GM23248 (cell line): Measurements from ENCODE around the gene ANO8. TPM values are rescaled to one million over a fixed set of nuclear protein-coding genes. Genes with fewer than 3 reads are reported as not detected.

Source experiments
- DNase-seq: peaks from one replicate; pipeline ENCODE4 v3.0.0-alpha.2; 2015
- H2AFZ ChIP-seq: fragments of 200-600 bp; sonication (generic); 2 replicates; pipeline ENCODE4 v1.6.1; 2016; ENCODE audit warnings: antibody characterized with exemption
- H3F3A ChIP-seq: fragments of 200-600 bp; sonication (generic); 2 replicates; pipeline ENCODE4 v1.6.1; 2016; ENCODE audit warnings: mild to moderate bottlenecking, antibody characterized with exemption, mixed run types; ENCODE audit not compliant: insufficient read depth
- H3K27ac ChIP-seq: fragments of 200-600 bp; sonication (generic); 2 replicates; pipeline ENCODE4 v1.5.1; 2016; ENCODE audit warnings: mild to moderate bottlenecking
- H3K27me3 ChIP-seq: fragments of 200-600 bp; sonication (generic); replicated peaks from 2 replicates; pipeline ENCODE4 v1.6.1; 2016; ENCODE audit warnings: mild to moderate bottlenecking; ENCODE audit not compliant: insufficient read depth
- H3K36me3 ChIP-seq: fragments of 200-600 bp; sonication (generic); 2 replicates; pipeline ENCODE4 v1.6.1; 2016; ENCODE audit warnings: low read depth, mild to moderate bottlenecking
- H3K4me1 ChIP-seq: fragments of 200-600 bp; sonication (generic); 2 replicates; pipeline ENCODE4 v1.6.1; 2016; ENCODE audit warnings: mild to moderate bottlenecking; ENCODE audit not compliant: insufficient read depth
- H3K4me2 ChIP-seq: fragments of 200-600 bp; sonication (generic); one replicate; pipeline ENCODE4 v1.6.1; 2016; ENCODE audit warnings: mild to moderate bottlenecking; ENCODE audit not compliant: unreplicated experiment
- H3K4me3 ChIP-seq: fragments of 200-600 bp; sonication (generic); 2 replicates; pipeline ENCODE4 v1.5.1; 2016; ENCODE audit warnings: mild to moderate bottlenecking
- H3K79me2 ChIP-seq: fragments of 200-600 bp; sonication (generic); 2 replicates; pipeline ENCODE4 v1.6.1; 2016; ENCODE audit warnings: mild to moderate bottlenecking; ENCODE audit not compliant: insufficient read depth
- H3K9ac ChIP-seq: fragments of 200-600 bp; sonication (generic); 2 replicates; pipeline ENCODE4 v1.6.1; 2016; ENCODE audit warnings: mild to moderate bottlenecking
- H3K9me2 ChIP-seq: fragments of 200-600 bp; sonication (generic); 2 replicates; pipeline ENCODE4 v1.6.1; 2016; ENCODE audit warnings: mixed run types, mild to moderate bottlenecking, moderate library complexity; ENCODE audit not compliant: insufficient read depth
- H3K9me3 ChIP-seq: fragments of 200-600 bp; sonication (generic); one replicate; pipeline ENCODE4 v1.6.1; 2017; ENCODE audit warnings: low read depth
- H4K20me1 ChIP-seq: fragments of 200-600 bp; sonication (generic); 2 replicates; pipeline ENCODE4 v1.6.0; 2016; ENCODE audit not compliant: insufficient read depth
- EZH2 ChIP-seq: fragments of 200-600 bp; sonication (generic); IDR thresholded peaks from 2 replicates; pipeline ENCODE4 v1.6.1; 2018; ENCODE audit warnings: antibody characterized with exemption, mild to moderate bottlenecking; ENCODE audit not compliant: insufficient read depth, poor library complexity, severe bottlenecking
- EZH2phosphoT487 ChIP-seq: fragments of 200-600 bp; sonication (generic); IDR thresholded peaks from 2 replicates; pipeline ENCODE4 v1.6.1; 2018; ENCODE audit warnings: antibody characterized with exemption, moderate library complexity, mild to moderate bottlenecking, low read depth; ENCODE audit not compliant: insufficient read depth
- WGBS, 2 experiments: methylation state at CpG; one replicate each; pipeline ENCODE4 v1.1.6; 2015 to 2017; ENCODE audit warnings: low lambda C conversion rate in 2 of 2, low coverage in 1 of 2; ENCODE audit errors: missing lambda C conversion rate in 2 of 2; 5-methylcytosine and 5-hydroxymethylcytosine counted together
- in situ Hi-C: fragments of 300-500 bp; cut with MboI; formaldehyde crosslinking; loops from 2 replicates; pipeline ENCODE4 v1.15.0; 2020
- polyA plus RNA-seq: library from polyadenylated mRNA; unstranded; fragments of >200 nt; fragmentation: Nextera tagmentation; extraction: Ambion mirVana; gene quantifications from 2 replicates; pipeline ENCODE4 v1.2.1, GENCODE V29; 2016
- total RNA-seq: library from RNA; depleted of rRNA; stranded (reverse); fragments of >200 nt; shearing (Covaris generic); gene quantifications from 2 replicates; pipeline ENCODE4 v1.2.3, GENCODE V29; 2014

Gene ANO8
- total and polyA plus RNA-seq, 2 experiments from 2014 or later: 0.61 to 4.0 TPM

DNA sequence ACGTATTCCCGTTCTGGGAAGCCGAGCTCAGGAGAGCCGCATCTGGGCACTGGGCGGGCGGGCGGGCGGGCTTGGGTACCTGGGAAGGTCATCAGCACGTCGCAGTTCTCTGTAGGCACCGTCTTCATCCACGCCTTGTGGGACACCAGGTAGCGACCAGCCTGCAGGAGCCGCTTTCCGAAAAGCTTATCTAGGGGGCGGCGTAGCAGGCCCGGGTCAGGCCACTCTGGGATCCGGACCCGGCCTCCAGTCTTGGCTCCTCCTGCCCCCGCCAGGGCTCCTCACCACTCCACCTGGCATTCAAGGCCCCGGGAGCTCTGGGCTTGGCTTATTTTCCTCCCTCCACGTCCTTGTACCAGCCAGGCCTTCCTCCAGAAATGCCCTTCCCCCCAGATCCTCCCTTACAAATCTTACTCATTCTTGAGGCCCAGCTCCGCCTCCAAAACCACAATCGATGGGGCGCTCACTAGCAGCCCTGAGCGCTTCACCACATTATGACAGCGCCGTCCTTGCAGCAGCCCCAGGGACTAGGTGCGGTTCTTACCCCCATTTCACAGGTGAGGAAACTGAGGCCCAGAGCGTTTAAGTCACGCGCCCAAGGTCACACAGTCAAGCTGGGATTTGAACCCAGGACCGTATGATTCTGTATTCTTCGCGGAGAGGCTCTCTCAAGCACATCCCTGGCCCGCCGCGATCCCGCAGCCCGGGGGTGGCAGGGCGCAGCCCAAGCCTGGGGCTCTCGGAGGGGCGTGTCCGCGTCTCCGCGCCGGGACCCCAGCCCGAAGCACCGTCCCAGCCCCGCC lies 843 bp downstream of the ANO8 start:
- WGBS, 2 experiments: 23 to 33% methylated on average over 45 to 51 of the region's 52 CpGs
- Histone ChIP-seq H3K9me3 (no peaks in the 10 kb centered on the region), H3K27me3 (no peaks in the 10 kb centered on the region), H3K9ac (peak overlapping the region; percentile 63), H4K20me1 (no peaks in the 10 kb centered on the region), H3K79me2 (no peaks in the 10 kb centered on the region), H3F3A (peaks cover 11% of the 10 kb centered on the region; the same call in 1 of the 2 replicates), H3K4me1 (peaks cover 7% of the 10 kb centered on the region; the same call in 1 of the 2 replicates), H3K4me2 (peak overlapping the region; percentile 71), H3K27ac (no peak overlapping the region), H3K4me3 (peak overlapping the region; percentile 77), H3K9me2 (no peaks in the 10 kb centered on the region), H2AFZ (peak overlapping the region; percentile 88), H3K36me3 (no peaks in the 10 kb centered on the region)
- peak; percentile 91 for DNase-seq
- in situ Hi-C loops: no loop called here
- TF ChIP-seq EZH2phosphoT487 (no peak), EZH2 (no peak)

DNA sequence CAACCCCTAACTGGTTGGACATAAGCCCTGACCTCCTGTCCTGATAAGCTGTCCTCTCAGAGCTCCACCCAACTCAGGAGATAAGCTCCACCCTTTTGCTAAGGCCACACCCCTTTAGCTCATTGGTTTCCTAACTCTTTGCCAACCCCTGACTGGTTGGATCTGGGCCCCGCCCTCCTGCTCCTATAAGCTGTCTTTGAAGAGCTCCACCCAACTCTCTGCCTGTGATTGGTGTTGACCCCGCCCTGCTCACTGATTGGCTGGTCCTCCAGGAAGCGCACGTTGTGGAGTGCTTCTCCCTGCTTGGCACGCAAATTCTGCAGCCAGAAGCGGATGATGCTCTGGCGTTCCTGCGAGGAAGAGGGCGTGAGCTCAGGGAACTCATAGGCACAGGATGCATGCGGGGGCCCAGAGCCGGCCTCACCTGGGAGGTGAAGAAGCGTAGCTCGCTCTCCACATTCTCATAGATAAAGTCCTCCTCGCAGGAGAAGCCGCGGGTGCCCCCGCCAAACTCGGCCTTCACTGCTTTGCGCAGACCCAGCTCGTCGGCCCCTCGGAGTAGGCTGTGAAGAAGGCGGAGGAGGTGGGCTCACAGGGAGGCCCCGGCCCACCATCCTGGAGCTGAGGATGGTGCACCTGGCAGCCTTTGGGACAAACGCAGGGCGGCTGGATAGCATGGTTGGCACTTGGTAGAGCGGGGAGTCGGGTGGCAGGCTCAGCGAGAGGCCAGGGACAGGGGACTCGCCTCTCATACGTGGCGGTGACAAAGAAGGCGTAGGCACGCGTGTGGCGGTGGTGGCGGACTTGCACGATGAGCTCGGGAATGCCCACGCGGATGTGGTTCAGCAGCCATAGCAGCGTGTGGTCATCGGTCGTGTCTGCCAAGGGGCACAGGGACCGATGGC lies 1.7 kb downstream of the ANO8 start:
- 96% methylated on average over 45 of the region's 45 CpGs for WGBS, 2 experiments
- Histone ChIP-seq H2AFZ (no peak overlapping the region), H3K4me2 (no peak overlapping the region), H3K9me2 (no peaks in the 10 kb centered on the region), H3K4me3 (no peak overlapping the region), H3K27ac (no peak overlapping the region), H3K9me3 (no peaks in the 10 kb centered on the region), H3F3A (peaks cover 11% of the 10 kb centered on the region; the same call in 1 of the 2 replicates), H3K79me2 (no peaks in the 10 kb centered on the region), H4K20me1 (no peaks in the 10 kb centered on the region), H3K27me3 (no peaks in the 10 kb centered on the region), H3K36me3 (no peaks in the 10 kb centered on the region), H3K4me1 (peaks cover 7% of the 10 kb centered on the region; the same call in 1 of the 2 replicates), H3K9ac (no peak overlapping the region)
- DNase-seq: peak; percentile 62
- no peak for TF ChIP-seq EZH2phosphoT487
- TF ChIP-seq EZH2: no peak
- in situ Hi-C loops: no loop called here

DNA sequence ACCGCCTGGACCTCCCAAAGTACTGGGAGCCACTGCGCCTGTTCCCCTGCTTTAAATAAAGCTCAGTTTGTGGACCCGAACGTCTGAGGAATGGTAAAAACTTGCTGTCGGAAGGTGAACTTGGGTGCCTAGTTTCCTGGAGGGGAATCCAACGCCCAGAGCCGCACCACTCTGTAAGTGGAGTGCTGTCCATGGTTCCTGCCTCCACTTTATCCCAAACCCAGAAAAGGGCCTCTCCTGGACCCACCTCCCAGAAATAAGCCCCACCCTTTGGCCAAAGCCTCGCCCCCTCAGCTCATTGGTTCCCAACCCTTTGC lies 2.3 kb downstream of the ANO8 start:
- in situ Hi-C loops: no loop called here
- no peaks in the 10 kb centered on the region for H3K79me2 ChIP-seq
- H4K20me1 ChIP-seq: no peaks in the 10 kb centered on the region
- no peak for DNase-seq
- H3K27ac ChIP-seq: no peak overlapping the region
- peaks cover 7% of the 10 kb centered on the region; the same call in 1 of the 2 replicates for H3K4me1 ChIP-seq
- no peaks in the 10 kb centered on the region for H3K9me2 ChIP-seq
- no peak for TF ChIP-seq EZH2phosphoT487
- TF ChIP-seq EZH2: no peak
- H3F3A ChIP-seq: peaks cover 11% of the 10 kb centered on the region; the same call in 1 of the 2 replicates
- H3K36me3 ChIP-seq: no peaks in the 10 kb centered on the region
- H2AFZ ChIP-seq: no peak overlapping the region
- H3K9ac ChIP-seq: no peak overlapping the region
- no peaks in the 10 kb centered on the region for H3K9me3 ChIP-seq
- no peaks in the 10 kb centered on the region for H3K27me3 ChIP-seq
- no peak overlapping the region for H3K4me3 ChIP-seq
- no peak overlapping the region for H3K4me2 ChIP-seq
- 91 to 92% methylated on average over 8 of the region's 8 CpGs for WGBS, 2 experiments

DNA sequence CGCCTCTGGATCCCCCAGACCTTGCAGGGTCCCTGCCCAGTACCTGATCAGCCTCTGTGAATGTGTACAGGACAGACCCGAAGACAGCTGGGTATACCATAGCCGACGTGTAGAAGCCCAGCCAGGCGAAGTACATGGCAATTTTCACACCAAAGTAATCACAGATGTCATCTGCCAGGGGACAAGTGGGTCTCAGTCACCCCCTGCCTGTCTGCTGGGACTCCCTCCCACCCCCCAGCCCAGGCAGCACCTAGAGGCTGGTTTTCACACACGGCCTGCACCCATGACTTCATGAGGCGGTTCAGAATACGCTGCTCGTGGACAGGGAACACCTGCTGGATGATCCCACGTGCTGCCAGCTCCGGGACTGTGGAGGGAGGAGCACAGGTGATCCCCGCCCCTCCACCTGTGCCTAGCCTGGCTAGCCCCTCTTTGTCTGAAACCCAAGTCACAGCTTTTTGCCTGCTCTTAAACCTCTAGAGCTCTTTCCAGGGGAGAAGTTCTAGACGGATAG lies 3.6 kb downstream of the ANO8 start:
- H3K27ac ChIP-seq: no peak overlapping the region
- DNase-seq: no peak
- no peak overlapping the region for H3K9ac ChIP-seq
- in situ Hi-C loops: no loop called here
- H2AFZ ChIP-seq: no peak overlapping the region
- no peak for TF ChIP-seq EZH2phosphoT487
- no peak for TF ChIP-seq EZH2
- no peaks in the 10 kb centered on the region for H3K27me3 ChIP-seq
- 0 out of 2 replicates have a peak, but pooled peaks cover 12% of the 10 kb centered on the region for H3F3A ChIP-seq
- H3K9me3 ChIP-seq: no peaks in the 10 kb centered on the region
- WGBS, 2 experiments: 83 to 85% methylated on average over 13 of the region's 13 CpGs
- H3K9me2 ChIP-seq: no peaks in the 10 kb centered on the region
- H3K36me3 ChIP-seq: no peaks in the 10 kb centered on the region
- no peak overlapping the region for H3K4me2 ChIP-seq
- H4K20me1 ChIP-seq: no peaks in the 10 kb centered on the region
- H3K79me2 ChIP-seq: no peaks in the 10 kb centered on the region
- H3K4me1 ChIP-seq: peaks cover 7% of the 10 kb centered on the region; the same call in 1 of the 2 replicates
- no peak overlapping the region for H3K4me3 ChIP-seq
